Transverse colon (tissue), 4 donors: ENCODE data around the gene SLU7. TPM values are rescaled to one million over a fixed set of nuclear protein-coding genes. Genes with fewer than 3 reads are reported as not detected.

ENCODE experiments used
- DNase-seq: peaks from one replicate; pipeline ENCODE4 v3.0.0-alpha.2; 2019
- H3K27ac ChIP-seq, 4 donors: fragments of 200-600 bp; sonication (generic); 2 replicates each; pipeline ENCODE4 v1.5.1; 2016 to 2018; ENCODE audit warnings: inconsistent platforms in 4 of 4
- H3K27me3 ChIP-seq: fragments of 200-600 bp; sonication (generic); 2 replicates; pipeline ENCODE4 v1.5.1; 2017; ENCODE audit warnings: inconsistent platforms
- H3K36me3 ChIP-seq, 4 donors: fragments of 200-600 bp; sonication (generic); 2 replicates each; pipeline ENCODE4 v1.5.1; 2017 to 2019; ENCODE audit warnings: inconsistent platforms in 4 of 4
- H3K4me1 ChIP-seq, 4 donors: fragments of 200-600 bp; sonication (generic); 2 replicates each; pipeline ENCODE4 v1.5.1; 2017 to 2020; ENCODE audit warnings: inconsistent platforms in 4 of 4
- H3K4me3 ChIP-seq, 4 donors: fragments of 200-600 bp; sonication (generic); 1 replicate in 1 of 4; 2 replicates in 3 of 4; pipeline versions ENCODE4 v1.5.1 to v1.6.1; 2017 to 2019; ENCODE audit warnings: inconsistent platforms in 4 of 4
- H3K9me3 ChIP-seq, 2 donors: fragments of 200-600 bp; sonication (generic); 2 replicates each; pipeline ENCODE4 v1.5.1; 2017 to 2019; ENCODE audit warnings: inconsistent platforms in 2 of 2
- CTCF ChIP-seq, 5 experiments: fragments of 200-600 bp in 3 of 5; fragments of 450-650 bp in 2 of 5; sonication (generic) in 3 of 5; IDR thresholded peaks; 1 replicate in 2 of 5; 2 replicates in 3 of 5; pipeline ENCODE4 v1.5.1; 2016 to 2017; ENCODE audit warnings: antibody characterized with exemption in 5 of 5, inconsistent platforms in 3 of 5, mild to moderate bottlenecking in 2 of 5, moderate library complexity in 1 of 5
- EP300 ChIP-seq: sonication (generic); formaldehyde crosslinking; IDR thresholded peaks from one replicate; pipeline ENCODE4 v1.6.1; 2017; ENCODE audit warnings: antibody characterized with exemption, low read depth
- POLR2A ChIP-seq: fragments of 450-650 bp; IDR thresholded peaks from one replicate; pipeline ENCODE4 v1.6.1; 2016; ENCODE audit warnings: antibody characterized with exemption, mild to moderate bottlenecking, moderate library complexity
- POLR2AphosphoS5 ChIP-seq, 3 donors: sonication (generic); formaldehyde crosslinking; IDR thresholded peaks; one replicate each; pipeline ENCODE4 v1.6.1; 2016; ENCODE audit warnings: antibody characterized with exemption in 3 of 3
- WGBS, 2 donors: methylation state at CpG; one replicate each; pipeline ENCODE4 v1.1.5; 2018; ENCODE audit warnings: low coverage in 1 of 2; 5-methylcytosine and 5-hydroxymethylcytosine counted together
- in situ Hi-C, 4 donors: fragments of 200-750 bp; cut with MboI; loops; one replicate each; pipeline versions ENCODE4 v1.15.0 to v1.15.1; 2017; ENCODE audit warnings: low sequenced_read_pairs in 3 of 4, low pct_ligation_motif_present in 1 of 4, low pct_unique_long_range_greater_than_20kb in 1 of 4
- intact Hi-C: fragments of 100-400 bp; cut with DNase I; formaldehyde crosslinking; loops from one replicate; pipeline ENCODE4 v1.15.1; 2023; ENCODE audit warnings: low total_unique reads
- total RNA-seq, 4 donors: library from RNA; depleted of rRNA; stranded (reverse); fragments of >200 nt; gene quantifications; one replicate each; pipeline ENCODE4 v1.1.0, GENCODE V29; 2016

Gene SLU7
- total RNA-seq, 4 donors from 2014 or later: 10.5 to 69.2 (median 52.5) TPM

- Histone ChIP-seq H3K9me3 (no peaks in the 10 kb centered on the region), H3K27ac (peak overlapping the region in 2 of 4 donors; percentile 3 to 25), H3K36me3 (no peaks in the 10 kb centered on the region), H3K27me3 (no peaks in the 10 kb centered on the region), H3K4me3 (no peak overlapping the region), H3K4me1 (peaks cover 5 to 38% (median 12%) of the 10 kb centered on the region in 4 donors)
- TF ChIP-seq POLR2A: no peak
- TF ChIP-seq EP300: no peak
- TF ChIP-seq POLR2AphosphoS5 (IDR thresholded peaks at IDR 0.05): no peak
- no peak for TF ChIP-seq CTCF (IDR thresholded peaks at IDR 0.05)
- 47 to 52% methylated on average over 3 to 4 of the region's 4 CpGs for WGBS, 2 donors
- peak; percentile 41 for DNase-seq
- in situ Hi-C loops: no loop called here
- intact Hi-C loops: no loop called here
Observed at GRCh38 chr5:160359816-160360215, 59.1 kb downstream of the SLU7 start.

GRCh38 chr5:160359242-160359641, 59.6 kb downstream of the SLU7 start:
- H3K9me3 ChIP-seq: no peaks in the 10 kb centered on the region
- no peaks in the 10 kb centered on the region for H3K36me3 ChIP-seq
- DNase-seq: no peak
- peaks cover 5 to 38% (median 12%) of the 10 kb centered on the region in 4 donors for H3K4me1 ChIP-seq
- H3K27me3 ChIP-seq: no peaks in the 10 kb centered on the region
- in situ Hi-C loops: no loop called here
- 0% methylated on average over 1 of the region's 1 CpG for WGBS, 2 donors
- H3K27ac ChIP-seq: peak overlapping the region in 1 of 4 donors; percentile 3
- H3K4me3 ChIP-seq: no peak overlapping the region
- intact Hi-C loops: no loop called here
- TF ChIP-seq EP300 (no peak), POLR2A (no peak), CTCF (IDR thresholded peaks at IDR 0.05) (no peak), POLR2AphosphoS5 (IDR thresholded peaks at IDR 0.05) (no peak)

GRCh38 chr5:160357861-160358411, 60.9 kb downstream of the SLU7 start:
- H3K4me1 ChIP-seq: peaks cover 4 to 30% (median 7%) of the 10 kb centered on the region in 4 donors
- peak overlapping the region; percentile 13 to 63 (median 56) for H3K27ac ChIP-seq
- H3K4me3 ChIP-seq: no peak overlapping the region
- TF ChIP-seq POLR2AphosphoS5 (IDR thresholded peaks at IDR 0.05) (no peak), POLR2A (no peak)
- intact Hi-C loops: no loop called here
- H3K9me3 ChIP-seq: no peaks in the 10 kb centered on the region
- no peaks in the 10 kb centered on the region for H3K36me3 ChIP-seq
- in situ Hi-C loops: no loop called here
- 55 to 65% methylated on average over 5 to 7 of the region's 7 CpGs for WGBS, 2 donors
- DNase-seq: no peak
- no peaks in the 10 kb centered on the region for H3K27me3 ChIP-seq

- no peak for TF ChIP-seq EP300
- no peak for TF ChIP-seq CTCF (IDR thresholded peaks at IDR 0.05)
- no peak for TF ChIP-seq POLR2A
- TF ChIP-seq POLR2AphosphoS5 (IDR thresholded peaks at IDR 0.05): no peak
- H3K9me3 ChIP-seq: no peaks in the 10 kb centered on the region
- peaks cover 0 to 25% (median 6%) of the 10 kb centered on the region in 4 donors for H3K4me1 ChIP-seq
- H3K4me3 ChIP-seq: no peak overlapping the region
- in situ Hi-C loops: no loop called here
- intact Hi-C loops: no loop called here
- 68 to 75% methylated on average over 7 of the region's 7 CpGs for WGBS, 2 donors
- no peaks in the 10 kb centered on the region for H3K36me3 ChIP-seq
- H3K27me3 ChIP-seq: no peaks in the 10 kb centered on the region
- H3K27ac ChIP-seq: peak overlapping the region; percentile 13 to 63 (median 56)
- DNase-seq: no peak
Observed at GRCh38 chr5:160357394-160357793, 61.5 kb downstream of the SLU7 start.
